ENCODE results near the gene FRMD4A.

DNA sequence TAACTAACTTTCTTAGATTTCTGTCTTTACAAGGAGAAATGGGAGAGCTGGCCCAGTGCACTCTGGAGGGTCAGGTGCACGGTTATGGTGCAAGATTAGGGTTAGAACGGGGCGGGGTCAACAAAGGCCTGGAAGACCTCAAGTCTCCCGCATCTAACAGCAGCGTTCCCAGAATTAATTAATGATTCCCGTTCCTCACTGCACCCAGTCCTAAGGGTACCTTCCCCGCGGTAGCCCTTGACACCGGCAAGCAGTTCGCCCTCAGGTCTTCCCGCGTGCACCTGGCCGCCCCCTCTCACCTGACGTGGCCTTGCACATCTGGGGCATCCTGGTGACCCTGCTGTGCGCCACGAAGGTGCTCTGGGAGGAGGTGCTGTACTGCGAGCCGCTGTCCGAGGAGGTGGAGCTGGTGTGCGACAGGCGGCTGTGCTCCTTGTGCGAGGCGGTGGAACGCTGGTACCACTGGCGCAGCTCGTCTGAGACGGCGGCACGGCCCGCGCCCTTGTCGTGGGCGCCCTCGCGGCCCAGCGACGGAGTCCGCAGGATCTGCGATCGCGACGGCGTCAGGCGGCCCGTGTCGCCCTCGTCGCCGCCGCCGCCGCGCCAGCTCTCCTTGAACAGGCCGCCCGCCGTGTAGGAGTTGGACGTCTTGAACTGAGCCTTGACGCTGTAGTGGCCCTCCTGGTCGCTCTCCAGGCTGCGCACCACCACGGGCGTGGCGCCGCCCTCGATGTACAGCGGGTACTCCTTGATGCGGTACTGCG, 674.2 kb downstream of the FRMD4A start:
- TF ChIP-seq, protein P1, sequence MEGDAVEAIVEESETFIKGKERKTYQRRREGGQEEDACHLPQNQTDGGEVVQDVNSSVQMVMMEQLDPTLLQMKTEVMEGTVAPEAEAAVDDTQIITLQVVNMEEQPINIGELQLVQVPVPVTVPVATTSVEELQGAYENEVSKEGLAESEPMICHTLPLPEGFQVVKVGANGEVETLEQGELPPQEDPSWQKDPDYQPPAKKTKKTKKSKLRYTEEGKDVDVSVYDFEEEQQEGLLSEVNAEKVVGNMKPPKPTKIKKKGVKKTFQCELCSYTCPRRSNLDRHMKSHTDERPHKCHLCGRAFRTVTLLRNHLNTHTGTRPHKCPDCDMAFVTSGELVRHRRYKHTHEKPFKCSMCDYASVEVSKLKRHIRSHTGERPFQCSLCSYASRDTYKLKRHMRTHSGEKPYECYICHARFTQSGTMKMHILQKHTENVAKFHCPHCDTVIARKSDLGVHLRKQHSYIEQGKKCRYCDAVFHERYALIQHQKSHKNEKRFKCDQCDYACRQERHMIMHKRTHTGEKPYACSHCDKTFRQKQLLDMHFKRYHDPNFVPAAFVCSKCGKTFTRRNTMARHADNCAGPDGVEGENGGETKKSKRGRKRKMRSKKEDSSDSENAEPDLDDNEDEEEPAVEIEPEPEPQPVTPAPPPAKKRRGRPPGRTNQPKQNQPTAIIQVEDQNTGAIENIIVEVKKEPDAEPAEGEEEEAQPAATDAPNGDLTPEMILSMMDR (IDR thresholded peaks at IDR 0.05), result no peak
- no peak for TF ChIP-seq EP300 (IDR thresholded peaks at IDR 0.05)
